HG03103 (cell line): Measurements from ENCODE around the gene KRTAP7-1.

ENCODE experiments used
- ATAC-seq: cut with Tn5 transposase; IDR thresholded peaks from one replicate; pipeline ENCODE4 v1.9.1; 2021; ENCODE audit warnings: low read depth; ENCODE audit not compliant: unreplicated experiment

The KRTAP7-1 gene

GRCh38 chr21:30829659-30830058, at the start of gene KRTAP7-1:
Gene KRTAP7-1 (minus strand): TSS chr21:30829759. CDS start chr21:30829698, 61 bp downstream.
- ATAC-seq = no peak

- no peak for ATAC-seq
Observed at GRCh38 chr21:30874526-30874925, 45.0 kb upstream of the KRTAP7-1 start.

DNA sequence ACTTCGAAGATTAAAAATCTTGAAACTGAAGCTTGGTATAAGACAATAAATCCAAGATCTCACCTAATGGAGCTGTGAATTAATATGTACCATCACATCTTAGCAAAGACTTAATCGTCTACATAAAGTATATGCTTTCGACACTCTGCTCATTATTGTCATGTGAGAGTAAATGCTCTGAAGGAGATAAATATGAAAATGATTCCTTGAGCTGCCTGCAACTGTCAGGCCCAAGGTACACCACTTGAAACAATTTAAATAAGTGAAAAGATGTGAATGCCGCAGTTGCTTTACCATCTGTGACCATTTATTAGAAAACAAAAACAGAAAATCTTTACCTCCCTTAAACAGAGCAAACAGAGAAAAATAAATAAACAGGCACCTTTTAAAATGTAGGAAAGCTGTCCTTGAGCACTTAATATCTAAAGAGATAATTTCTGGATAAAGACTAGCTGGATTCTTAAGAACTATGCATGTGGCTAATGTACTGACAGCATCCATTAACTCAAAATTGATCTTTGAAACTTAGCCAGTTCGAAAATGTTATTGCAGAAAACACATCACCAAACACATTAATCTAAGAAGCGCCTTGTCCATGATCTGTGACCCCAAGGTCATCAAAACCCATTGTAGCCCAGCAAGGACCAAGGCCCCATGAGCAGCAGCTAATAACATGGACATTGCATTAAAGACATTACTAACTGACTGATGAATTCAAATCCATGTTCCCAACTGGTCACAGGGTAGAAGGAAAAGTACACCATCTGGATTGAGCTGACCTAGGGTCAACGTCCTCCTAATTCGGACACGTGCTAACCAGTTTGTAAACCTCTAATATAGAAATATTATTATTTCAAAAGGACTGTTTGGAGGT, 18.3 kb upstream of the KRTAP7-1 start:
- no peak for ATAC-seq

DNA sequence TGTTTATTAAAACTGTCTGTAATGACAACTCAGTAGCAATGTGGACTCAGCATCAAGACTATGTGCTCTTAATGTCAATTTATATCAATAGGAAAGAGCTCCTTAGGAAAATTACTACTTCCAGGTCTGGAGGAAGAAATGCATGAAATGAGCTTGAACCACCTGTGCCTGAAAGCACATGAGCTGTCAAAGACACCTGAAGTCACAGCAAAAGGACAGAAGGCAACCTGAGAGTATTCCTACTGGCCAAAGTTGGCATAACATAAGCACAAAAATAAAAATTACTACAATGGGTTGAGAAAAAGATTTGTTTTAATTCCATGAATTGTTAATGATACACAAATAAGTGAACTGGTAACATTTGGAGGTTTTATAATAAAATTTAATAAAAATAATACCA, 13.4 kb upstream of the KRTAP7-1 start:
- no peak for ATAC-seq

DNA sequence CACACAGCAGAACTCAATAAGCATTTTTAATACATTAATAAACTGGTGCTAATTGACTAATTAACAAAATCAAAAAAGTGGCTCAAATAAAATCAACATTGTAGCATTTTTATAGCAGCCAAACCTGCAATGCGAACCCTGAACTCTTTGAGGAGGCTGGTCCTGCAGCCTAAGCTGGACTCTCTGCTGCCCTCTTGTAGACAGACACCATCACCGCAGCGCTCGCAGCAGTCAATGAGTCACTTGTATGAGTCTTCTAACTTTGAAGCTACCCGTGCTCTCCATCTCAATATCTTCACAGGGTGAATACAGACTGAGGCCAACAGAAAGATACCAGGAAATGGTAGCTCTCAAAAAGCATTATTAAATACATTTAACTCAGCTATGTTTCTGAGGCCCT, 9.7 kb upstream of the KRTAP7-1 start:
- ATAC-seq = no peak

DNA sequence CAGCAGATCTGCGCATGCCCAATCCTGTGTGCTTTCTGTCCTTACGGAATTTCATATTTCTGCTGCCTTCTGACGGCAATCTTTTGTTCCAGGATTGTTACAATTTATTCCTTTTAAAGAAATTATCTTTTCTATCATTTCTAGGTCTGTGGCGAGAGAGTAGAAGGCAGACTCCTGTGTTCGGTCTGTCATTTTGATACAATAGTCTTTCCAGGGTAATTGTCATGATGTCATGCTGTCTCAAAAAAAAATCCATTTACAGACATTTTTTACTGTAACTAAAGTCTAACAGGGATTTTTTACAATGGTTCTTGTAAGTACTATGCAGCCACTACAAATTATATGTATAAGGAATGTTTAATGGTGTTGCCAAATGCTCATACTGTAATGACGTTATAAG, 9.0 kb upstream of the KRTAP7-1 start:
- no peak for ATAC-seq

GRCh38 chr21:30831194-30831765, 1.7 kb upstream of the KRTAP7-1 start:
- ATAC-seq = peak; percentile 56

DNA sequence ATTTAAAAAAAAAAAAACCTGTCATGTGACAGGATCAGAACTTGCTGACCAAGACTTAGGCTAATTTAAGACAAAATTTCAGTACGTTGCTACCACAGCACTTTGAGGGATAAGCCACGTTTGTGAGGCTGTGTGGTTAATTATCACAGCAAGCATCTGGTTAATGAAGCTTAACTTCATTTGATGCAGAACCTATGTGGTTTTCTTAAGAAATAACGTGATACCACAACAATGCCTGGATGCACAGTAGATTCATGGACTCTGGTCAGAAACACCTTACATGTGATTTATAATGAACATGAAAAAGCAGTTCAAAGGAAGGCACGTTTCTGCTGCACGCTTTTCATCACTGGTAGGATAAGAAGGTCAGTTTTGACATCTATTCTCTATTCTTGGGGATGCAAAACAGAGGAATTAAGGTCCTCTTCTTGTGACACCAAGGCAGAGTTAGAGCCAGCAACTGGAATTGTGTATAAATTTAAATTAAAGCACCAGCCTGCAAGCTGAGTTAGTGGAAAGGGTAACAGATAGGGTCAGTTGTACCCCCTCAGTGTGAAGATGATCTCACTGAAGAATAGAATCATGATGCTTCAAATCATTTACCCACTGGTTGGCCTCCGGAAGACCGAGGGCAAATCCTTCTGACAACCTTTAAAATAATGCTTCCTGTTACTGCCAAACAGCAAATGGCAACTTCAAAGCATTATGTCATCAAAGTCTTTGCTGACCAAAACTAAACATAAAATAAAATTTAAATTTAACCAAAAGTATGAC, 10.5 kb downstream of the KRTAP7-1 start:
- ATAC-seq = no peak

DNA sequence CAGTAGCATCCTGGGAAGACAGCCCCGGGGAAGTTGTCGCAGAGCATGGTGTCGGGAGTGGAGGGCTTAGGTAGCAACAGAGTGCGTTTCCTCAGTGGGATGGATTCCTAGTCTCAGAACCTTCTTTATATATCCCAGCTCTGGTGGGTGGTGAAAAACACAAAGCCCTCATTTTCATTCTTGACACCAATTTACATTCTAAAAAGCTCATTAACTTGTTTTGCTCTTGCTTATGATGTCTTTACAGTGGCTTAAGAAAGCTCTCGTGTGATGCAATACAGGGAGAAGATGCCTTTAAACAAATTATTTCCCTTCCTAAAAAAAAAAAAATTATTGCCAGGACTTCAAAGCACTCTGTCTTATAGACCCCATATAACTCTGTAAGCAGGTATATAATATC, 16.4 kb downstream of the KRTAP7-1 start, which contains the start of gene KRTAP8-1:
Gene KRTAP8-1 (minus strand): TSS at position 101 of the 400 bp plus-strand sequence. CDS start 54 bp downstream, at position 47.
- ATAC-seq = no peak

DNA sequence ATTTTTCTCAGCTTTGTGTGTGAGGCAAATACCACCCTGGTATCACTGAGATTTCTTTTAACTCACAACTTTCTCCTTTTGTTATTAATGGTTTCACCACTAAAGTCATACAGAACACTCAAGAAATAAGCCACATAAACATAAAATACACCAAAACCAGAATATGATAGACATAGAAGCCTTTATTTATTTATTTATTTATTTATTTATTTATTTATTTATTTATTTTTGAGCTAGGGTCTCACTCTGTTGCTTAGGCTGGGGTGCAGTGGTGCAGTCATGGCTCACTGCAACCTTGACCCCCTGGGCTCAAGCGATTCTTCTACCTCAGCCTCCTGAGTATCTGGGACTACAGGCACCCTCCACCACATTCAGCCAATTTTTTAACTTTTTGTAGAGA, 29.0 kb downstream of the KRTAP7-1 start:
- no peak for ATAC-seq

DNA sequence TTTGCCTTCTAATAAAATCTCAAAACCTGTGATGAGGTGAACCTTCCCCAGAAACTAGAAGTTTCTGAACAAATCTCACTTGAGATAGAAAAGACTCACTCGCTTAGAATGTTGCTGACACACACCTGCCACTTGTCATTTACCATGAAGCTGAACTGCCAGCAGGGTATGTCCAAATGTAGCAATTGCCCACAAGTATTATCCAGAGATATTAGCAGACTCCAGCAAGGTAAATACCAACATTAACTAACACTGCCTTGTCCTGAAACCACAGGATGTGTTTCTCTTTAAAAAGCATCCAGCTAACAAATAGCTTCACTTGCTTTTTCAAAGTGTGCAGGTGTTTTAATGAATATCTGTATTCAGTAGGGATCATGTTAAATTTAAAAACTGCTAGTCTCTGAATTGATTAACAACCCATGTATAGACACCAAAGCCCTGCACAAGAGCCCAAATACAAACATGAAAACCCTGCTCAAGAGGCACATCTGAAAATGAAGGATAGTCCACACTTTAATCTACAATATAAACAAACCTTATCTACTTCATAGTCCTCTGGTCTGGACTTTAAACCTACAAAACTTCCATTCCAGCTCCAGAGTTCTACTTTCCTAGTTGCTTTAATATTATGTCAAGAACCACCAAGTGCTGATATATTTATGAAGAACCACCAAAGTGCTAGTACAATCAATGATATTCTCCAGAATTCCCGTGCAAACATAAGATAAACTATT, 35.8 kb downstream of the KRTAP7-1 start:
- no peak for ATAC-seq

DNA sequence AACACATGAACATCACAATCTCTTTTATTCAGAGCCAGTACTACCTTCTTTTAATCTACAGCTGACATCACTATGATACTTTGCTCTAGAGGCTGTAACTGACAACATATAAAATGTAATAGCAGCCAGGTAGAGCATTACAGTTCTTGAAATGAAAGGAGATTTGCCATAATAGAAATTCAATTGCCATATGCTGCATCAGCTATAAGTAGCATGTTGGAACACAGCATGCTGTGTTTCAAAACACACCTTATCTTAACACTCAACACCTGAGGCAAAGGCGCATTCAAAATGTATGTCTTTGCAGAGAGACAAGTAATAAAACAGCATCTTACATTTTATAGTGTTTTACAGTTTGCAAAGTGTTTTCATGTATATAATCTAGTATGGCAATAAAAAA, 50.3 kb downstream of the KRTAP7-1 start:
- ATAC-seq = no peak
